BLaER1 (cell line): ENCODE results near the gene SCEL.

Experiments
- H3K27ac ChIP-seq: shearing (Covaris generic); formaldehyde crosslinking; 2 replicates; pipeline ENCODE4 v1.8.1; 2022
- H3K27me3 ChIP-seq: shearing (Covaris generic); formaldehyde crosslinking; 2 replicates; pipeline ENCODE4 v1.8.1; 2022
- H3K36me3 ChIP-seq: shearing (Covaris generic); formaldehyde crosslinking; 2 replicates; pipeline ENCODE4 v1.8.1; 2022
- H3K4me1 ChIP-seq: shearing (Covaris generic); formaldehyde crosslinking; 2 replicates; pipeline ENCODE4 v1.8.1; 2022
- H3K4me2 ChIP-seq: shearing (Covaris generic); formaldehyde crosslinking; 2 replicates; pipeline ENCODE4 v1.8.1; 2022
- H3K4me3 ChIP-seq: shearing (Covaris generic); formaldehyde crosslinking; 2 replicates; pipeline ENCODE4 v1.8.1; 2022
- H3K9ac ChIP-seq: shearing (Covaris generic); formaldehyde crosslinking; 2 replicates; pipeline ENCODE4 v1.8.1; 2022
- H3K9me3 ChIP-seq: shearing (Covaris generic); formaldehyde crosslinking; 2 replicates; pipeline ENCODE4 v1.8.1; 2022
- H4K20me1 ChIP-seq: shearing (Covaris generic); formaldehyde crosslinking; 2 replicates; pipeline ENCODE4 v1.8.1; 2022
- Cebpa-rat ChIP-seq: shearing (Covaris generic); IDR thresholded peaks from 2 replicates; pipeline ENCODE4 v1.8.1; 2022

SCEL gene

DNA sequence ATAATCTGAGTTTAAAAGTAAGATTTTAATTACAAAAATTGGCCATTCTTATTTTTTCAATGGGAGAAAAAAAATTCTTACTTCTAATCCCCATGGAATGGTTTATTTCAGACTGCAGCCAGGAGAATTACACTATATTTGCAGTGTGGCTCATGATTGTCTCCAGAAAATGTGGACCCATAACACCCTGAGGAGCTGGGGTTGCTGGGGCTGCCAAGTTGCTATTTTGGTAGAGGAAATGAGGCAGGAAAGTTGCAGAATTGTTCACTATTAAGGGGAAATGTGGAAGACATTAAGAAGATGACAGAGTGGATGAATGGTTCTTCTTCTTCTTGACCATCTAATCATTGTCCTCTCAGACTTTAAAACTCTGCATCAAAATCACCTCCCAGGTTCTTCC, 4.6 kb upstream of the SCEL start:
- Histone ChIP-seq H3K9ac (no peak overlapping the region), H3K27ac (no peak overlapping the region), H3K36me3 (no peaks in the 10 kb centered on the region), H3K4me2 (no peak overlapping the region), H3K9me3 (no peaks in the 10 kb centered on the region), H3K27me3 (no peaks in the 10 kb centered on the region), H3K4me3 (no peak overlapping the region), H3K4me1 (0 out of 2 replicates have a peak, but pooled peaks cover 7% of the 10 kb centered on the region), H4K20me1 (no peaks in the 10 kb centered on the region)
- no peak for TF ChIP-seq Cebpa-rat

GRCh38 chr13:77532983-77533382, 2.5 kb upstream of the SCEL start:
- H3K4me3 ChIP-seq = no peak overlapping the region
- H3K36me3 ChIP-seq = no peaks in the 10 kb centered on the region
- no peaks in the 10 kb centered on the region for H3K27me3 ChIP-seq
- H3K4me1 ChIP-seq = 0 out of 2 replicates have a peak, but pooled peaks cover 7% of the 10 kb centered on the region
- no peak overlapping the region for H3K27ac ChIP-seq
- H3K9ac ChIP-seq = no peak overlapping the region
- no peak for TF ChIP-seq Cebpa-rat
- no peaks in the 10 kb centered on the region for H4K20me1 ChIP-seq
- H3K4me2 ChIP-seq = no peak overlapping the region
- H3K9me3 ChIP-seq = no peaks in the 10 kb centered on the region

- no peaks in the 10 kb centered on the region for H3K27me3 ChIP-seq
- no peaks in the 10 kb centered on the region for H3K36me3 ChIP-seq
- H3K9ac ChIP-seq = no peak overlapping the region
- 0 out of 2 replicates have a peak, but pooled peaks cover 7% of the 10 kb centered on the region for H3K4me1 ChIP-seq
- no peaks in the 10 kb centered on the region for H3K9me3 ChIP-seq
- no peak overlapping the region for H3K4me3 ChIP-seq
- no peak for TF ChIP-seq Cebpa-rat
- no peak overlapping the region for H3K27ac ChIP-seq
- no peaks in the 10 kb centered on the region for H4K20me1 ChIP-seq
- no peak overlapping the region for H3K4me2 ChIP-seq
These were observed 1.4 kb upstream of the SCEL start for GRCh38 chr13:77533875-77534788.

DNA sequence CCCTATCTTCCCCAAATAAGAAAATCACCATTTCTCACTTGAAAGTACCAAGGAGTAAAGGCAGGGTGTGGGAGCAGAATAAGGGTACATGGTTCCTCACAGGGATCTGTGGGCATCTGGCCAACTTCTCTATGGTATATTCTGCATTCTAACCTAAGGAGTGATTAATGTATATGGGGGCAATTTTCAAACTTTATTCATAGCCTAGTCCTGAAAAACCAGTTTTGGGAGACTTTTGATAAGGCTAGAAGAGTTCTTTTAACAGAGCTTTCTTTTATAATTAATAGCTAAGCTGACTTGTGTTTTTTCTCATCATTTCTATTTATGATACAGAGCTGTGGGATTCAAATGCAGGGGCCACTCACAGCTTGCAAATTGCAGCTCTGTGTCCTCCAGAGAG, 852 bp downstream of the SCEL start:
- H3K27me3 ChIP-seq = no peaks in the 10 kb centered on the region
- H3K27ac ChIP-seq = no peak overlapping the region
- no peak overlapping the region for H3K4me2 ChIP-seq
- no peaks in the 10 kb centered on the region for H3K36me3 ChIP-seq
- H3K9ac ChIP-seq = no peak overlapping the region
- 0 out of 2 replicates have a peak, but pooled peaks cover 7% of the 10 kb centered on the region for H3K4me1 ChIP-seq
- no peak overlapping the region for H3K4me3 ChIP-seq
- no peak for TF ChIP-seq Cebpa-rat
- H4K20me1 ChIP-seq = no peaks in the 10 kb centered on the region
- no peaks in the 10 kb centered on the region for H3K9me3 ChIP-seq

GRCh38 chr13:77537289-77537919, 1.9 kb downstream of the SCEL start:
- Histone ChIP-seq H3K9ac (no peak overlapping the region), H3K9me3 (no peaks in the 10 kb centered on the region), H3K27me3 (no peaks in the 10 kb centered on the region), H3K36me3 (no peaks in the 10 kb centered on the region), H3K4me2 (no peak overlapping the region), H3K4me1 (0 out of 2 replicates have a peak, but pooled peaks cover 7% of the 10 kb centered on the region), H4K20me1 (no peaks in the 10 kb centered on the region), H3K27ac (no peak overlapping the region), H3K4me3 (no peak overlapping the region)
- no peak for TF ChIP-seq Cebpa-rat

DNA sequence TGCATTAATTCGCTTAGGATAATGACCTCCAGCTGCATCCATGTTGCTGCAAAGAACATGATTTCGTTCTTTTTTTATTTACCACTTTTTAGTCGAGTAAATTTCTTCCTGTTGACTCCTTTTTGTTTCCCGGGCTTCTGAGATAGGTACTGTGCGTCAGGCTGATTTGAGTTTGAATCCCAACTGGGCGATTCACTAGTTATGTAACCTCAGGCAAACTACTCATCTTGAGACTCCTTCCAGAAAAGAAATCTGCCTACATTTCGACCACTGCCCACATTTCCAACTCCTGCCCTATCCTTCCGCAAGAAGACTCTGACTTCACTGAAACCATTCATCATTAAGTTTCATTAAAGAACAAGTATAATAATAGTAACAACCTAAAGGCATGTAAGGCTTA, 8.2 kb downstream of the SCEL start:
- peaks cover 8% of the 10 kb centered on the region; the same call in 1 of the 2 replicates for H3K4me1 ChIP-seq
- no peaks in the 10 kb centered on the region for H3K27me3 ChIP-seq
- H3K9me3 ChIP-seq = no peaks in the 10 kb centered on the region
- H3K9ac ChIP-seq = no peak overlapping the region
- H3K36me3 ChIP-seq = no peaks in the 10 kb centered on the region
- H3K27ac ChIP-seq = no peak overlapping the region
- no peaks in the 10 kb centered on the region for H4K20me1 ChIP-seq
- no peak overlapping the region for H3K4me2 ChIP-seq
- no peak overlapping the region for H3K4me3 ChIP-seq
- TF ChIP-seq Cebpa-rat = no peak

DNA sequence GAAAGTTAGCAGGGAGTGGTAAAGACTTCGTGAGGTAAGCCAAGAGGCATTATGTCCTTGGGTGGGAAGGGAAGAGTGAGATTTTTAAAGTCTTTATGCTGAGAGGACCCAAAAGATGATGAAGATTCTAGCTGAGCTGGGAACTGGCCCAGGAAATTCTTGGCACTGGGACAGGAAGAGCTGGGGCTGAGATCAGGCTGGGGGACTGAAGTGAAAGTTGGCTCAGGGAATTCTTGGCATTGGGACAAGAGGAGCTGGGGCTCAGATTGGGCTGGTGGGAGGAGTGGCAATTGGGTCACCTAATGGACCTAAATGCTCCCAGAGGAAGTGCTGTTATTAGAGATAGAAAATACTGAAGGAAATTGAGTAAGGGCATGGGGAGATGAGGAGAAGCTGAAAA, 8.8 kb downstream of the SCEL start:
- Histone ChIP-seq H3K36me3 (no peaks in the 10 kb centered on the region), H3K4me1 (peaks cover 8% of the 10 kb centered on the region; the same call in 1 of the 2 replicates), H3K27me3 (no peaks in the 10 kb centered on the region), H3K9ac (no peak overlapping the region), H3K4me2 (no peak overlapping the region), H3K27ac (no peak overlapping the region), H3K4me3 (no peak overlapping the region), H3K9me3 (no peaks in the 10 kb centered on the region), H4K20me1 (no peaks in the 10 kb centered on the region)
- TF ChIP-seq Cebpa-rat = no peak

DNA sequence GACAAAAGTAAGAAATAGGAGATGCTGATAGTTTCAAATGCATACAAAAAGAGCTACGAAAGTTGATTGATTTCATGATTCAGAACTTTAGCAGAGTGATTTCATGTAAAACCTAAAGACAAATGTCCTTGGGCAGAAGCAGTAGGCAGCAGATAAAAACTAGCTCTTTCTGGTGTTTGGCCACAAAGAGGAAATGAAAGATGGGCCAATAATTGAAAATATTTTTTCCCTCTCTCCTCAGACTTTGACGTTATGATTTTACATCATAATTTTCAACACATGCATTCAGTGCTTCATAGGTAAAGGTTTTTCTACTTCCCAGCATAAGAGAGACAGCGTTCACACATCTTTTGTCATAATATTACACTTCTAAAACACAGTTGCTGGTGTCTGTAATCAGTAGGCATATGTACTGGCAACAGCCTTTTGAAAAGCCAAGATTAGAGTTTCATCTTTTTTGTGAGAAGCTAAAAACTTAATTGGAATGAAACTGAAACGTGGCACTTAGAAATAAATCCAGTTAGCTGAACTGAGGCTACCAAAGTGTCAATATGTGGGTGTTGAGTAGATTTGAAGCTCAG, 9.3 kb downstream of the SCEL start:
- no peak overlapping the region for H3K4me2 ChIP-seq
- H3K4me3 ChIP-seq = no peak overlapping the region
- H3K4me1 ChIP-seq = peaks cover 8% of the 10 kb centered on the region; the same call in 1 of the 2 replicates
- H3K9ac ChIP-seq = no peak overlapping the region
- H3K27me3 ChIP-seq = no peaks in the 10 kb centered on the region
- no peaks in the 10 kb centered on the region for H3K36me3 ChIP-seq
- no peaks in the 10 kb centered on the region for H4K20me1 ChIP-seq
- TF ChIP-seq Cebpa-rat = no peak
- H3K27ac ChIP-seq = no peak overlapping the region
- no peaks in the 10 kb centered on the region for H3K9me3 ChIP-seq

- H3K4me1 ChIP-seq = peaks cover 8% of the 10 kb centered on the region; the same call in 1 of the 2 replicates
- H3K4me2 ChIP-seq = no peak overlapping the region
- no peaks in the 10 kb centered on the region for H4K20me1 ChIP-seq
- H3K4me3 ChIP-seq = no peak overlapping the region
- H3K27me3 ChIP-seq = no peaks in the 10 kb centered on the region
- H3K9ac ChIP-seq = no peak overlapping the region
- H3K27ac ChIP-seq = no peak overlapping the region
- no peaks in the 10 kb centered on the region for H3K9me3 ChIP-seq
- no peak for TF ChIP-seq Cebpa-rat
- no peaks in the 10 kb centered on the region for H3K36me3 ChIP-seq
These were observed 10.3 kb downstream of the SCEL start for GRCh38 chr13:77545626-77546412.
